OCI-M1 (cell line): ENCODE measurements around the gene ARHGAP6.
A peak's percentile ranks its signal among the peaks of the same experiment; 100 is the strongest.

Experiments used
- DNase-seq: peaks from one replicate; lab custom pipeline; 2025; lab: John Stamatoyannopoulos, UW

Gene ARHGAP6

DNA sequence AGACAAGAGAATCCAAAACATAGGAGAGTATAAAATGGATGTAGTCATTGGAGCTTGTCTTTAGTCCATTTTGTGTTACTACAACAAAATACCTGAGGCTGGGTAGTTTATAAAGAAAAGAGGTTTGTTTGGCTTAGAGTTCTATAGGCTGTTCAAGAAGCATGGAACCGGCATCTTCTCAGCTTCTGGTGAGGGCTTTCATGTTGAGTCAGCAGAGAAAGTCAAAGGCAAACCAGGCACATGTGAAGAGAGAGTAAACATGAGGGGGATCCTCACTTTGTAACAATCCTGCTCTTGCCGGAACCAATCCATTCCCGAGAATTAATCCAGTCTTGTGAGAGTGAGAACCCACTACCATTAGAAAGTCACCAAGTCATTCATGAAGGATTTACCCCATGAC lies 562.7 kb downstream of the ARHGAP6 start:
- no peak for DNase-seq

DNA sequence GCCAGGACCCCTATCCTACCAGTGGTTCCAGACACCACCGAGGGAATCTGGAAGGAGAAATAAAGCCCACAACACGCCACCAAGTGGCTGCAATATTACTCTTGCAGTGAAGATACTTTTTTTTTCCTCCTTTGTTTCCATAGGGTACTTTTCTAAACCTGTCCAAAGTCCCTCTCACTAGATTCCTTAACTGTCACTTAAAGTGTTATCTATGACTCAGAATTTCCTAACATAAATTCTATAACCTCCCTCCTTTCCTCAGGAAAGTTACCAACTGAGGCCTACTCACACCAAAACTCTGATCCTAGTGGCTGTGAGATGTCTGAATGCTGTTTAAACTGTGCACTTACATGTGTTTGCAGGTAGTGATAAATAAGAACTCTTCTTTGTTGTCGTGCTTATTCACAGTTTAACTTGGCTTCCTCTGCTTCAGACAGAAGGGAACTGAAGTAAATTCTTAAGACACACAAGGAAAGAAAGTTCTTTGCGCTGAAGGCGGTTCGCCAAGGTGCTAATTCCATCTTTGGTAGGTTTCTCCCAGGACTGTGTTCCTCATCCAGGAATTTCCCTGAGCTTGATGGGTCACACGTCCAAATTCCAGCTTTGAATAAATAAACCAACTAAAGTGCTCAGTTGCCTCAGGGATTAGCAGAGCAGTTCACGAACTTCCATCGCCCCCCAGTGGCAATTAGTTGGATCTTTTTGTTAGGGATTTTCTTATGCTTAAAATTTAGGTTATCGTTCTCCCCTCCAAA lies 565.3 kb downstream of the ARHGAP6 start:
- peak; percentile 35 for DNase-seq

DNA sequence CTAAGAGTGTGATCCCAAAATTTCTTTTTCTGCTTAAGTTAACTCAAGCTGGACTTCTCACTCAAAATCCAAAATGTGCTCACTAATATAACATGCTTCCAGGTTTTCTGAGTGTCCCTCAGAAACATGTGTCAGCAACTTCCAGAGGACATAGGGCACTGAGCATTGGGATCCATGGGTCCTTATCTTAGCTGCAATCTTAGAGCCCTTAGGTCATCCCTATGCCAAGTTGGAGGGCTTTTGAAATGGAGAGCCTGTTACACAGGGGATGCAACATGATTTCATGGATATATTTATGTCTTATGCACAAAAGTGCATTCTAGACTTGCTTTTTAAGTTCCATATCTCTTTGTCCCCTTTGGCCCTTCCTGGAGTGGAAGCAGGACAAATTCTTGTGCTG lies 566.3 kb downstream of the ARHGAP6 start:
- DNase-seq: no peak

DNA sequence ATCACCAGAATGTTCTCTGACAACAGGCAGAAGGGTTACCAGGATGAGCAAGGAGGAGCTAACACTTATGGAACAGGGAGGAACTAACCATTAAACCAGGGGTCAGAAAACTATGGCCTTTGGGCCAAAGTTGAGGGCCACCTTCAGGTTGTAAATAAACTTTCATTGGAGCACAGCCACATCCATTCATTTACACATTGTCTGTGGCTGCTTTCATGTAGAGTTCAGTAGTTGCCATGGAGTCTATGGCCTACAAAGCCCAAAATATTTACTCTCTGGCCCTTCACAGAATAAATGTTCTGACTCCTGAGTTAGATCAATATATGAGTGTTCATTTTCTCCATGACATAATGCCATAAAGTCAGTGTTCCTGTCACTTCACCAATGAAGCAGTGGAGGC lies 567.8 kb downstream of the ARHGAP6 start:
- DNase-seq: no peak

DNA sequence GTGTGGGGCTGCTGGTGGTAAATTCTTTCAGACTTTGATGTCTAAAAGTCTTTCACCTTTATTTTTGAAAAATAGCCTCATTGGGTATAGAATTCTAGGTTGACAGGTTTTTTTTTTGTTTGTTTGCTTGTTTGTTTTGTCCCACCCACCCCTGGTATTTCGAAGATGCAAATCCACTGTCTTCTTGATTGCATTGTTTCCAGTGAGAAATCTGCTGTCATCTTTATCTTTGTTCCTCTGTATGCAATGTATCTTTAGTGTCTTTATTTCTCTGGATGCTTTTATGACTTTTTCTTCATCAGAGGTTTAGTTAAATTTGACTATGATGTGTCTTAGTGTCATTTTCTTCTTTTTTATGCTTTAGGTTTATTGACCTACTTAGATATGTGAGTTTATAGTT lies 575.9 kb downstream of the ARHGAP6 start:
- no peak for DNase-seq
